Trophoblast cell (in vitro differentiated cells and primary cell): Measurements from ENCODE around the gene PBX1.
A peak's percentile ranks its signal among the peaks of the same experiment; 100 is the strongest.

Experiments
- DNase-seq, 2 donors: peaks; one replicate each; pipeline ENCODE4 v3.0.0-alpha.2; 2016
- H2AFZ ChIP-seq: 2 replicates; pipeline ENCODE4 v1.6.1; 2013; ENCODE audit warnings: low read length, moderate library complexity, mild to moderate bottlenecking; ENCODE audit not compliant: insufficient read depth, poor library complexity
- H2AK5ac ChIP-seq: 2 replicates; pipeline ENCODE4 v1.6.1; 2013; ENCODE audit warnings: mild to moderate bottlenecking, low read length
- H2BK120ac ChIP-seq: 2 replicates; pipeline ENCODE4 v1.6.1; 2013; ENCODE audit warnings: low read length, mild to moderate bottlenecking, moderate library complexity; ENCODE audit not compliant: insufficient read depth, poor library complexity
- H2BK12ac ChIP-seq: 2 replicates; pipeline ENCODE4 v1.6.1; 2013; ENCODE audit warnings: mild to moderate bottlenecking, low read length, moderate library complexity
- H2BK5ac ChIP-seq: 2 replicates; pipeline ENCODE4 v1.6.1; 2013; ENCODE audit warnings: low read length, low read depth, moderate library complexity, mild to moderate bottlenecking; ENCODE audit not compliant: poor library complexity
- H3K14ac ChIP-seq: 2 replicates; pipeline ENCODE4 v1.6.1; 2013; ENCODE audit warnings: mild to moderate bottlenecking, low read length
- H3K18ac ChIP-seq: 2 replicates; pipeline ENCODE4 v1.6.1; 2013; ENCODE audit warnings: mild to moderate bottlenecking, low read length
- H3K23ac ChIP-seq: 2 replicates; pipeline ENCODE4 v1.6.1; 2013; ENCODE audit warnings: low read length
- H3K27ac ChIP-seq: 2 replicates; pipeline ENCODE4 v1.5.1; 2013; ENCODE audit warnings: low read depth, mild to moderate bottlenecking, inconsistent platforms, low read length, moderate library complexity
- H3K27me3 ChIP-seq: 2 replicates; pipeline ENCODE4 v1.6.1; 2013; ENCODE audit warnings: inconsistent platforms, mild to moderate bottlenecking, low read length, moderate library complexity; ENCODE audit not compliant: insufficient read depth
- H3K36me3 ChIP-seq, 2 experiments: 1 replicate in 1 of 2; 2 replicates in 1 of 2; pipeline ENCODE4 v1.6.1; 2013; ENCODE audit warnings: low read length in 2 of 2, mild to moderate bottlenecking in 2 of 2, moderate library complexity in 1 of 2; ENCODE audit not compliant: insufficient read depth in 2 of 2, control insufficient read depth in 1 of 2
- H3K4ac ChIP-seq: 2 replicates; pipeline ENCODE4 v1.6.1; 2013; ENCODE audit warnings: low read depth, mild to moderate bottlenecking, low read length, moderate library complexity
- H3K4me1 ChIP-seq, 2 experiments: 1 replicate in 1 of 2; 2 replicates in 1 of 2; pipeline ENCODE4 v1.6.1; 2013; ENCODE audit warnings: low read length in 2 of 2, mild to moderate bottlenecking in 2 of 2, moderate library complexity in 1 of 2; ENCODE audit not compliant: insufficient read depth in 2 of 2, control insufficient read depth in 1 of 2
- H3K4me2 ChIP-seq: 2 replicates; pipeline ENCODE4 v1.6.1; 2013; ENCODE audit warnings: inconsistent platforms, mild to moderate bottlenecking, low read length, moderate library complexity
- H3K4me3 ChIP-seq: 2 replicates; pipeline ENCODE4 v1.5.1; 2013; ENCODE audit warnings: mild to moderate bottlenecking, low read depth, low read length, inconsistent platforms
- H3K79me1 ChIP-seq: one replicate; pipeline ENCODE4 v1.6.1; 2013; ENCODE audit warnings: low read length
- H3K79me2 ChIP-seq: 2 replicates; pipeline ENCODE4 v1.6.1; 2013; ENCODE audit warnings: low read length, mild to moderate bottlenecking; ENCODE audit not compliant: control insufficient read depth, insufficient read depth, poor library complexity
- H3K9ac ChIP-seq: 2 replicates; pipeline ENCODE4 v1.6.1; 2013; ENCODE audit warnings: mild to moderate bottlenecking, low read length
- H3K9me3 ChIP-seq: 2 replicates; pipeline ENCODE4 v1.6.1; 2013; ENCODE audit warnings: low read depth, mild to moderate bottlenecking, control low read depth, inconsistent platforms, low read length; ENCODE audit not compliant: insufficient read depth
- H4K12ac ChIP-seq: 2 replicates; pipeline ENCODE4 v1.6.1; 2013; ENCODE audit warnings: low read depth, mild to moderate bottlenecking, low read length, moderate library complexity
- H4K8ac ChIP-seq: 2 replicates; pipeline ENCODE4 v1.6.1; 2013; ENCODE audit warnings: low read depth, mild to moderate bottlenecking, low read length, moderate library complexity
- H4K91ac ChIP-seq: one replicate; pipeline ENCODE4 v1.6.1; 2013; ENCODE audit warnings: low read depth, mild to moderate bottlenecking, low read length, moderate library complexity
- WGBS: extraction: QIAGEN DNeasy Blood & Tissue Kit; methylation state at CpG from one replicate; pipeline ENCODE4 v1.1.7; 2013; ENCODE audit warnings: missing lambda C conversion rate; ENCODE audit not compliant: insufficient read length, insufficient coverage; ENCODE audit errors: extremely low coverage; 5-methylcytosine and 5-hydroxymethylcytosine counted together

PBX1 gene

DNA sequence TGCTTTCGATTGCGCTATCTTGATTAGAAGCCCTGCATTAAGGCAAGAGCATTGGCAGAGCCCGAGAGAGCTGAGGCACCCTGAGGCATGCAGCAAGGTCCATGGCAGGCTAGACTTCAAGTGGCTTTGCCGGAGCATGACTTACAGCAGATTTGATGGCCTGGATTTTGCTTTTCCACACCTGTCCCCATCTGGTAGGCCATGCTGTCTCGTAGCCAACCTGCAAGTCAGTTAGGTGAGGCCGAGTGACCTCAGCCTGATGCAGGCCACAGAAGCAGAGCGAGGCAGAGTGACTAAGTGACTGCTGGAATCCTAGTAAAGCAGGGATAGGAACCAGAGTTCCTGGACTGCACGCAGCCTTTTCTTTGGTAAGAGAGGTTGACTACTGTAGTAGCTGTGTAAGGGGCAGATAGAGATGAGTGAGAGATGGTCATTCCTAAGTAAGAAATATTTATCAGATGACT lies 148.9 kb downstream of the PBX1 start:
- no peaks in the 10 kb centered on the region for H3K27me3 ChIP-seq
- H2BK120ac ChIP-seq, result peak overlapping the region; percentile 18
- H3K9ac ChIP-seq, result no peak overlapping the region
- peaks cover 1% of the 10 kb centered on the region for H3K9me3 ChIP-seq
- H3K4me1 ChIP-seq, result peaks cover 16 to 19% of the 10 kb centered on the region in 2 experiments
- H3K18ac ChIP-seq, result peak overlapping the region; percentile 20
- no peak overlapping the region for H4K12ac ChIP-seq
- H2AFZ ChIP-seq, result no peak overlapping the region
- peak overlapping the region; percentile 10 for H2BK5ac ChIP-seq
- H4K8ac ChIP-seq, result peak overlapping the region; percentile 7
- WGBS, result no CpG with 5 or more reads among the region's 8 CpGs
- no peak overlapping the region for H3K4me3 ChIP-seq
- peak overlapping the region; percentile 54 for H3K27ac ChIP-seq
- no peak overlapping the region for H3K23ac ChIP-seq
- H3K36me3 ChIP-seq, result peaks cover 0 to 6% of the 10 kb centered on the region in 2 experiments
- peak; percentile 42 to 60 for DNase-seq
- no peak overlapping the region for H2AK5ac ChIP-seq
- peak overlapping the region; percentile 23 for H4K91ac ChIP-seq
- peak overlapping the region; percentile 13 for H2BK12ac ChIP-seq
- no peak overlapping the region for H3K4me2 ChIP-seq
- H3K79me2 ChIP-seq, result peaks cover 3% of the 10 kb centered on the region
- no peak overlapping the region for H3K14ac ChIP-seq
- H3K79me1 ChIP-seq, result peaks cover 27% of the 10 kb centered on the region
- H3K4ac ChIP-seq, result no peak overlapping the region

DNA sequence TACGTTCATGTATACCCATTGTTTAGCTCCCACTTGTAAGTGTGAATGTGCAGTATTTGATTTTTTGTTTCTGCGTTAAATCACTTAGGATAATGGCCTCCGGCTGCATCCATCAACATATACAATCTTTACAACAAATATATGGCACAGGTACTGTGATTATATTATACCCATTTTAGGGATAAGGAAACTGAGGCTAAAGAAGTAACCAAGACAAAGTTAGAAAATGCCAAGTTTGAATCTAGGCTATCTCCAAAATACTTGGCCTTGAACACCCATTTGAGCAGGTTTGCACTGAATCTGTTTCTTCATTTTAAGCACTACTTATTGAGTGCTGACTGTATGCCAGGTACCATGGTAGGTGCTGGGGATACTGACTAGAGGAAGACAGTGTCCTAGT lies 149.6 kb downstream of the PBX1 start:
- H3K79me1 ChIP-seq, result peaks cover 22% of the 10 kb centered on the region
- peaks cover 0 to 6% of the 10 kb centered on the region in 2 experiments for H3K36me3 ChIP-seq
- H3K18ac ChIP-seq, result no peak overlapping the region
- no peak overlapping the region for H3K4ac ChIP-seq
- H4K12ac ChIP-seq, result no peak overlapping the region
- no peak for DNase-seq
- H3K27me3 ChIP-seq, result no peaks in the 10 kb centered on the region
- H2BK12ac ChIP-seq, result no peak overlapping the region
- peak overlapping the region; percentile 1 for H3K14ac ChIP-seq
- no peak overlapping the region for H4K8ac ChIP-seq
- H4K91ac ChIP-seq, result peak overlapping the region; percentile 9
- no peak overlapping the region for H3K27ac ChIP-seq
- peaks cover 15 to 16% of the 10 kb centered on the region in 2 experiments for H3K4me1 ChIP-seq
- H3K9ac ChIP-seq, result peak overlapping the region; percentile 60
- no peak overlapping the region for H2BK5ac ChIP-seq
- no CpG with 5 or more reads among the region's 3 CpGs for WGBS
- H3K4me2 ChIP-seq, result no peak overlapping the region
- H2AFZ ChIP-seq, result no peak overlapping the region
- peaks cover 1% of the 10 kb centered on the region for H3K9me3 ChIP-seq
- no peak overlapping the region for H3K4me3 ChIP-seq
- no peak overlapping the region for H2BK120ac ChIP-seq
- H3K79me2 ChIP-seq, result peaks cover 3% of the 10 kb centered on the region
- H3K23ac ChIP-seq, result no peak overlapping the region
- H2AK5ac ChIP-seq, result no peak overlapping the region

DNA sequence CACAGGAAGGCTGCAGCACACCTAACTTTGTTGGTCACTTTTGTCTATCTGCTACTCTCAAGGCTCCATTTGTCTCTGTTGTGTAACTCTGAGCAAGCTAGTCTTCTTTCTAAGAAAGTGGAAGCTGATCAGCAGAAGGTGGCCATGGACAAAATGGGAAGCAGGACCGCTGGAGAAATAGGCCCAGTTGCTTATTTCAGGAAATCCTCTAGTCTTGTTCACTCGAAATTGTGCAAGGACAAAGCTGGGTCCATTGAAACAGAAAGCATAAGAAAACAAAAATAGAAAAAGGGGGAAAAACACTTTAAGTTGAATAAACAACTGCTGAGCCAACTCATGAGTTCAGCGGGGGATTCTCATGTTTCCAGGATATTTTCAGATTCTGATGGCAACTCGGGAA lies 150.1 kb downstream of the PBX1 start:
- H3K27ac ChIP-seq, result no peak overlapping the region
- H3K18ac ChIP-seq, result no peak overlapping the region

DNA sequence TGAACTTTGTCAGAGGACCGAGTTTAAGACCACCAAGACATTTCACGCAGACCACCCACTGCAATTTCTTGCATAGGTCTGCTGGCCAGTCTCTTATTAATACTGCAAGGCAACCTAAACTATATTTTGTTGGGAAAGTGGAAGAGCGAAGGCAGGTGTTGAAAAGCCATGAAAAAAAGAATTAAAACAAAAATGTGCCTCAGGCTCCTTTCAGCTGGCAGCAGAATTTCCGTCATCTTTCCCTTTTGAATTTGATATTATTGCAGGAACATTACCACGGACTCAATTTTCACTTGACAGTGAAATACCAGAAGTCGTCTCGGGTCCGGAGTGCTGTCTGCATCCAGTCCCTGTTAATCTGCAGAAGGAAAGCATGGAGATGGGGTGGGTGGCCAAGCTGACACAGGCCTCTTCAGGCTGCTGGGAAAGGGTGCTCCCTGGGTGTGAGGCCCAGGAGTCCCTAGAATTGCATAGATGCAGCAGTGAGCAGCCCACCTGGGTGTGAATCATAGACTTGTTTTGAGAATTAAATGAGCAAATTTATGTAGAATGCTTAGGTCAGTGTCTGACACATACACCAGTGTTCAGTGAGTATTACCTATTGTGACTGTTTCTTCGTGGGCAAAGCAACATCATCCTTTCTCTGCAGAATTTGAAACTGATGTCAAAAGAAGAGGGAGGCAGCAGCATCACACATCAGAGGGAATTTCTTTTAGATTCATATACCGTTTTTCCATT lies 150.7 kb downstream of the PBX1 start:
- WGBS, result no CpG with 5 or more reads among the region's 10 CpGs
- peak in 1 of 2 donors; percentile 47 for DNase-seq
- H2AFZ ChIP-seq, result no peak overlapping the region
- H3K14ac ChIP-seq, result no peak overlapping the region
- no peak overlapping the region for H2BK5ac ChIP-seq
- H4K91ac ChIP-seq, result no peak overlapping the region
- H3K9me3 ChIP-seq, result peaks cover 1% of the 10 kb centered on the region
- no peak overlapping the region for H3K4me2 ChIP-seq
- peaks cover 22% of the 10 kb centered on the region for H3K79me1 ChIP-seq
- no peak overlapping the region for H3K9ac ChIP-seq
- H4K8ac ChIP-seq, result no peak overlapping the region
- H3K27ac ChIP-seq, result no peak overlapping the region
- no peak overlapping the region for H2BK12ac ChIP-seq
- no peak overlapping the region for H3K18ac ChIP-seq
- H3K4me3 ChIP-seq, result no peak overlapping the region
- H4K12ac ChIP-seq, result no peak overlapping the region
- peaks cover 3% of the 10 kb centered on the region for H3K79me2 ChIP-seq
- H3K4me1 ChIP-seq, result peaks cover 14 to 15% of the 10 kb centered on the region in 2 experiments
- peaks cover 0 to 6% of the 10 kb centered on the region in 2 experiments for H3K36me3 ChIP-seq
- H3K23ac ChIP-seq, result no peak overlapping the region
- no peaks in the 10 kb centered on the region for H3K27me3 ChIP-seq
- H3K4ac ChIP-seq, result no peak overlapping the region
- no peak overlapping the region for H2BK120ac ChIP-seq
- no peak overlapping the region for H2AK5ac ChIP-seq

More for the DNA sequence above, 150.1 kb downstream of the PBX1 start:
- no peak overlapping the region for H2BK120ac ChIP-seq
- H3K36me3 ChIP-seq, result peaks cover 0 to 6% of the 10 kb centered on the region in 2 experiments
- H3K4me3 ChIP-seq, result no peak overlapping the region
- no peak overlapping the region for H4K8ac ChIP-seq
- no peak overlapping the region for H3K14ac ChIP-seq
- H3K9me3 ChIP-seq, result peaks cover 1% of the 10 kb centered on the region
- H3K79me2 ChIP-seq, result peaks cover 3% of the 10 kb centered on the region
- no peak overlapping the region for H2AFZ ChIP-seq
- H3K9ac ChIP-seq, result no peak overlapping the region
- H2BK12ac ChIP-seq, result no peak overlapping the region
- H3K79me1 ChIP-seq, result peaks cover 22% of the 10 kb centered on the region
- H3K4me2 ChIP-seq, result no peak overlapping the region
- no peak overlapping the region for H2AK5ac ChIP-seq
- peaks cover 14 to 15% of the 10 kb centered on the region in 2 experiments for H3K4me1 ChIP-seq
- H3K23ac ChIP-seq, result no peak overlapping the region
- no peak overlapping the region for H4K12ac ChIP-seq
- DNase-seq, result peak in 1 of 2 donors; percentile 17
- no peak overlapping the region for H2BK5ac ChIP-seq
- H4K91ac ChIP-seq, result peak overlapping the region; percentile 9
- no CpG with 5 or more reads among the region's 4 CpGs for WGBS
- H3K4ac ChIP-seq, result no peak overlapping the region
- no peaks in the 10 kb centered on the region for H3K27me3 ChIP-seq
